GM12873 (cell line): ENCODE results near the gene NLGN3.

Experiments used
- CTCF ChIP-seq: IDR thresholded peaks from 2 replicates; pipeline ENCODE4 v1.5.1; 2012; ENCODE audit warnings: low read depth, mild to moderate bottlenecking, moderate library complexity, low read length, control low read depth; ENCODE audit not compliant: insufficient read depth; ENCODE audit errors: missing control alignments

Gene NLGN3

GRCh38 chrX:71173440-71173839 is 28.8 kb downstream of the NLGN3 start:
- no peak for TF ChIP-seq CTCF

DNA sequence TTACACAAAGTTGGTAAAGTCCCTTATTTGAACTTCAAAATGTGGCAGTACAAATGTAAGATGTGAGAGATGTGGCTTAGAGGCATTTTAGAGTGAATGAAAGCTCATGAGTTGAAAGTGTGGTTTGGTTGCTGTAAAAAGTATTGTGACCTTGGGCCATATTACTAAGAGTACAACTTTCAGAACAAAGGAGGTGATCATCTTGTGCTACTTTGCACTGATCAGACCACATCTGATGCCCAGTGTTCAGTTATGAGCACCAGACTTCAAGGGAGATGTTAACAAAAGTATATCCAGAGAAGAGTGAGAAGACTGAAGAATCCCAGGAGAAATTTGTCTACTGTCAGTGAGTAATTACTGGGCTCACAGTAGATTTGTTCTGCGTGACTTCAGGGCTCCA is 30.2 kb downstream of the NLGN3 start:
- TF ChIP-seq CTCF = no peak

DNA sequence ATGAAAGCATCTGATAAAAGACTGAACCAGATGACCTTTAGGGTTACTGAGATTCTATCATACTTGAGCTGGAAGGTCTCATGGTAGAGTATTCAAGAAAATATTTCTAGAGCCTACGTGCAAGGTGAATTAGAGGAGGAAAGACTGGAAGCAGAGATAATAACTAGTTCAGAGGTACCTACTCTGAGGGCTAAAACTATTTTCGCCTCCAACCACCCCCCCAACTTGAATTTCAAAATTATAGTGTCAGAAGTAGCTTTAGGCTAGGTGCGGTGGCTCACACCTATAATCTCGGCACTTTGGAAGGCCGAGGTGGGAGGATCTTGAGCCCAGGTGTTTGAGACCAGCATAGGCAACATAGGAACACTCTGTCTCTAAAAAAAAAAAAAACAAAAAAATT is 30.9 kb downstream of the NLGN3 start:
- TF ChIP-seq CTCF = no peak

GRCh38 chrX:71177327-71177726 is 32.7 kb downstream of the NLGN3 start:
- TF ChIP-seq CTCF = no peak

GRCh38 chrX:71178908-71179307 is 34.3 kb downstream of the NLGN3 start:
- TF ChIP-seq CTCF = peak; percentile 74

DNA sequence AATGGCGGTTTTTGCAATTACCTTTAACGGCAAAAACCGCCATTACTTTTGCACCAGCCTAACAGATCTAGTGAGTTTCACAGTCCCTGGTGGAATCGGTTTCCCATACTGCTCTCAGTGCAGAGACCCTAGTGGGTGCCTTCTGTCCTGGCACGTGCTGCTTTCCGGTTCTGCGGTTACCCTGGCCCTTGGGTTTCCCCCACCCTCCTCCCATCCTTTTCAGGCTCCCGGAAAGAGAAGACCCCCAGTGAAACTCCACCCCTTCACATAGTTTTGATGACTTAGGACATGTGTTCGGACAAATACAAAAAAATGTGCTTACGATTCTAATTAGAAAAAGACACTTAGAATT is 36.9 kb downstream of the NLGN3 start:
- TF ChIP-seq CTCF = no peak

GRCh38 chrX:71181910-71182799 is 37.5 kb downstream of the NLGN3 start:
- TF ChIP-seq CTCF = no peak
